Nephron (organoid): ENCODE data around the gene SLITRK2.
A peak's percentile ranks its signal among the peaks of the same experiment; 100 is the strongest.

ENCODE experiments used
- H3K27ac Mint-ChIP-seq, 3 experiments: 2 replicates each; pipeline ENCODE4 v1.8.0; 2020; ENCODE audit warnings: mixed read lengths in 3 of 3, mild to moderate bottlenecking in 2 of 3, moderate library complexity in 1 of 3
- H3K27me3 Mint-ChIP-seq: 2 replicates; pipeline ENCODE4 v1.8.0; 2021; ENCODE audit warnings: low read depth, mild to moderate bottlenecking, moderate library complexity, mixed read lengths
- H3K36me3 Mint-ChIP-seq: 2 replicates; pipeline ENCODE4 v1.8.0; 2020; ENCODE audit warnings: low read depth, mixed read lengths
- H3K4me1 Mint-ChIP-seq: 2 replicates; pipeline ENCODE4 v1.8.0; 2020; ENCODE audit warnings: mixed read lengths
- H3K4me3 Mint-ChIP-seq, 3 experiments: 2 replicates each; pipeline ENCODE4 v1.8.0; 2020; ENCODE audit warnings: mild to moderate bottlenecking in 3 of 3, mixed read lengths in 3 of 3, moderate library complexity in 2 of 3
- H3K9me3 Mint-ChIP-seq: 2 replicates; pipeline ENCODE4 v1.8.0; 2020; ENCODE audit warnings: mixed read lengths
- CTCF ChIP-seq, 3 experiments: fragments of 200-600 bp; sonication (generic); IDR thresholded peaks; one replicate each; pipeline ENCODE4 v1.5.0; 2021; ENCODE audit warnings: antibody characterized with exemption in 3 of 3; ENCODE audit not compliant: unreplicated experiment in 3 of 3

The SLITRK2 gene

GRCh38 chrX:145865082-145865481 is 47.5 kb downstream of the SLITRK2 start:
- Mint-ChIP-seq H3K36me3 (no peaks in the 10 kb centered on the region), H3K27ac (peak overlapping the region; percentile 68 to 73 (median 72)), H3K4me3 (no peak overlapping the region), H3K4me1 (no peaks in the 10 kb centered on the region), H3K9me3 (peaks cover 3% of the 10 kb centered on the region), H3K27me3 (no peaks in the 10 kb centered on the region)
- TF ChIP-seq CTCF (IDR thresholded peaks at IDR 0.05; ENCODE audit: unreplicated experiment in 3 of 3) = no peak
